B cell (primary cell): ENCODE results near the gene DDAH2. TPM values are rescaled to one million over a fixed set of nuclear protein-coding genes. Genes with fewer than 3 reads are reported as not detected.

Experiments used
- ATAC-seq: fragments of 200-7000 bp; cut with Tn5 transposase; one replicate; pipeline ENCODE4 v1.10.0; 2021; ENCODE audit warnings: low read depth, mild to moderate bottlenecking, moderate number of reproducible peaks, moderate library complexity
- CTCF ChIA-PET: fragments of 350-600 bp; sonication (Branson Sonifier 250); formaldehyde crosslinking; loops from one replicate; lab custom pipeline; 2021; ENCODE audit warnings: antibody characterized with exemption, inconsistent platforms; lab: Charles Lee
- POLR2A ChIA-PET: fragments of 350-600 bp; sonication (Branson Sonifier 250); formaldehyde crosslinking; loops from one replicate; lab custom pipeline; 2021; ENCODE audit warnings: antibody characterized with exemption; lab: Charles Lee
- DNase-seq: peaks from one replicate; pipeline ENCODE4 v3.0.0; 2013
- H2AFZ ChIP-seq: 2 replicates; pipeline ENCODE4 v1.6.1; 2012; ENCODE audit warnings: mild to moderate bottlenecking, low read depth, low read length; ENCODE audit not compliant: insufficient read depth, poor library complexity, severe bottlenecking
- H3K27ac ChIP-seq, 2 donors: 1 replicate in 1 of 2; 2 replicates in 1 of 2; pipeline ENCODE4 v1.5.1; 2012 to 2013; ENCODE audit warnings: low read length in 2 of 2, mild to moderate bottlenecking in 2 of 2, moderate library complexity in 1 of 2
- H3K27me3 ChIP-seq, 4 experiments: fragments of 200-600 bp in 1 of 4; sonication (generic) in 1 of 4; replicated peaks in 1 of 4; 1 replicate in 2 of 4; 2 replicates in 2 of 4; pipeline versions ENCODE4 v1.6.1 to v1.7.0; 2013 to 2016; ENCODE audit warnings: low read length in 3 of 4, mild to moderate bottlenecking in 2 of 4, mixed read lengths in 1 of 4, moderate library complexity in 1 of 4; ENCODE audit not compliant: insufficient read depth in 4 of 4, control insufficient read depth in 3 of 4; ENCODE audit errors: control extremely low read depth in 1 of 4
- H3K36me3 ChIP-seq, 2 experiments: replicated peaks in 1 of 2; 1 replicate in 1 of 2; 2 replicates in 1 of 2; pipeline versions ENCODE4 v1.6.1 to v1.7.1; 2013; ENCODE audit warnings: low read length in 1 of 2; ENCODE audit not compliant: insufficient read depth in 2 of 2, control insufficient read depth in 1 of 2; ENCODE audit errors: control extremely low read depth in 1 of 2, extremely low read depth in 1 of 2
- H3K4me1 ChIP-seq, 2 donors: fragments of 200-600 bp in 1 of 2; sonication (generic) in 1 of 2; 1 replicate in 1 of 2; 2 replicates in 1 of 2; pipeline versions ENCODE4 v1.5.1 to v1.6.1; 2013 to 2017; ENCODE audit warnings: low read length in 2 of 2; ENCODE audit not compliant: control insufficient read depth in 2 of 2, insufficient read depth in 2 of 2
- H3K4me2 ChIP-seq: replicated peaks from 2 replicates; pipeline ENCODE3; 2012; ENCODE audit warnings: mild to moderate bottlenecking, low read depth, low read length; ENCODE audit not compliant: poor library complexity, severe bottlenecking
- H3K4me3 ChIP-seq, 5 experiments: fragments of 200-600 bp in 1 of 5; sonication (generic) in 1 of 5; 1 replicate in 3 of 5; 2 replicates in 2 of 5; pipeline versions ENCODE4 v1.5.1 to v1.7.0; 2011 to 2016; ENCODE audit warnings: low read length in 4 of 5, mild to moderate bottlenecking in 4 of 5, low read depth in 2 of 5, control low read depth in 1 of 5, moderate library complexity in 1 of 5; ENCODE audit not compliant: insufficient read depth in 1 of 5; ENCODE audit errors: control extremely low read depth in 1 of 5, extremely low read depth in 1 of 5
- H3K79me2 ChIP-seq: fragments of 200-600 bp; sonication (generic); one replicate; pipeline ENCODE4 v1.6.0; 2016; ENCODE audit warnings: low read length; ENCODE audit not compliant: control insufficient read depth, insufficient read depth
- H3K9ac ChIP-seq: fragments of 200-600 bp; sonication (generic); 2 replicates; pipeline ENCODE4 v1.6.1; 2017; ENCODE audit warnings: mild to moderate bottlenecking, low read length, moderate library complexity
- H3K9me3 ChIP-seq, 3 donors: one replicate each; pipeline versions ENCODE4 v1.6.1 to v1.7.1; 2013; ENCODE audit warnings: low read length in 2 of 3; ENCODE audit not compliant: control insufficient read depth in 2 of 3, insufficient read depth in 1 of 3; ENCODE audit errors: control extremely low read depth in 1 of 3
- H4K20me1 ChIP-seq: 2 replicates; pipeline ENCODE4 v1.6.0; 2012; ENCODE audit warnings: mild to moderate bottlenecking, low read length; ENCODE audit not compliant: insufficient read depth, control insufficient read depth, poor library complexity, severe bottlenecking
- H3K27ac Mint-ChIP-seq: one replicate; pipeline ENCODE4 v1.8.0; 2021; ENCODE audit warnings: mixed read lengths
- H3K27me3 Mint-ChIP-seq: one replicate; pipeline ENCODE4 v1.8.0; 2021; ENCODE audit warnings: mixed read lengths
- H3K4me1 Mint-ChIP-seq: one replicate; pipeline ENCODE4 v1.8.0; 2021; ENCODE audit warnings: mixed read lengths
- H3K4me3 Mint-ChIP-seq: one replicate; pipeline ENCODE4 v1.8.0; 2021; ENCODE audit warnings: mixed read lengths
- H3K9me3 Mint-ChIP-seq: one replicate; pipeline ENCODE4 v1.8.0; 2022; ENCODE audit warnings: mixed read lengths; ENCODE audit not compliant: insufficient read depth
- EZH2 ChIP-seq: IDR thresholded peaks from 2 replicates; pipeline ENCODE4 v1.6.1; 2012; ENCODE audit warnings: borderline replicate concordance, low read depth, mild to moderate bottlenecking, moderate library complexity, low read length; ENCODE audit not compliant: insufficient read depth, poor library complexity, severe bottlenecking
- WGBS: methylation state at CpG from one replicate; pipeline ENCODE4 v1.1.5; 2013; ENCODE audit warnings: missing lambda C conversion rate; ENCODE audit not compliant: insufficient coverage; 5-methylcytosine and 5-hydroxymethylcytosine counted together
- intact Hi-C: fragments of 100-400 bp; cut with micrococcal nuclease; formaldehyde crosslinking; loops from one replicate; pipeline ENCODE4 v1.10.0; 2022
- polyA plus RNA-seq: library from polyadenylated mRNA; depleted of rRNA; stranded (reverse); fragments of >200 nt; gene quantifications from 2 replicates; pipeline ENCODE4 v1.2.3, GENCODE V29; 2012
- total RNA-seq, 2 donors: library from RNA; stranded (reverse); fragments of 120-200 nt in 1 of 2; gene quantifications; 1 replicate in 1 of 2; 2 replicates in 1 of 2; pipeline versions ENCODE4 v1.2.3 to v1.2.4, GENCODE V29; 2013 to 2022
- TF ChIP-seq, protein P1 (sequence below): fragments of 200-600 bp; IDR thresholded peaks from one replicate; pipeline ENCODE4 v1.8.0; 2022; ENCODE audit warnings: antibody characterized with exemption, mild to moderate bottlenecking

DDAH2 gene
- total and polyA plus RNA-seq, 2 donors (not counting 1 experiment from before 2014, with no cell fraction given): 59.2 to 87.2 TPM

- H3K4me2 ChIP-seq: peak overlapping the region; percentile 88
- H3K9me3 Mint-ChIP-seq: no peaks in the 10 kb centered on the region
- peak overlapping the region in 4 of 5 experiments; percentile 27 to 94 (median 88) for H3K4me3 ChIP-seq
- CTCF ChIA-PET: interaction anchor here (0.5 to 6.3 kb wide), 30 partner anchors 11 to 224 kb away, joined by 3 to 90 read pairs (median 4); partner anchors contain the start of genes ABHD16A, APOM, CLIC1 and HSPA1B
- ATAC-seq (peak; percentile 0), DNase-seq (no peak)
- peak overlapping the region; percentile 78 to 82 for H3K27ac ChIP-seq
- peaks cover 8% of the 10 kb centered on the region for H4K20me1 ChIP-seq
- intact Hi-C loops: loop anchor here (1.0 to 2.0 kb wide), 4 partner anchors 67 to 135 kb away; partner anchors contain the start of genes C6orf47 and NEU1
- no peaks in the 10 kb centered on the region for H3K27me3 Mint-ChIP-seq
- H3K9ac ChIP-seq: peak overlapping the region; percentile 90
- H3K4me1 Mint-ChIP-seq: peaks cover 71% of the 10 kb centered on the region
- peaks cover 22% of the 10 kb centered on the region for H3K79me2 ChIP-seq
- no peaks in the 10 kb centered on the region for H3K9me3 ChIP-seq
- TF ChIP-seq EZH2: no peak
- TF ChIP-seq, protein P1, sequence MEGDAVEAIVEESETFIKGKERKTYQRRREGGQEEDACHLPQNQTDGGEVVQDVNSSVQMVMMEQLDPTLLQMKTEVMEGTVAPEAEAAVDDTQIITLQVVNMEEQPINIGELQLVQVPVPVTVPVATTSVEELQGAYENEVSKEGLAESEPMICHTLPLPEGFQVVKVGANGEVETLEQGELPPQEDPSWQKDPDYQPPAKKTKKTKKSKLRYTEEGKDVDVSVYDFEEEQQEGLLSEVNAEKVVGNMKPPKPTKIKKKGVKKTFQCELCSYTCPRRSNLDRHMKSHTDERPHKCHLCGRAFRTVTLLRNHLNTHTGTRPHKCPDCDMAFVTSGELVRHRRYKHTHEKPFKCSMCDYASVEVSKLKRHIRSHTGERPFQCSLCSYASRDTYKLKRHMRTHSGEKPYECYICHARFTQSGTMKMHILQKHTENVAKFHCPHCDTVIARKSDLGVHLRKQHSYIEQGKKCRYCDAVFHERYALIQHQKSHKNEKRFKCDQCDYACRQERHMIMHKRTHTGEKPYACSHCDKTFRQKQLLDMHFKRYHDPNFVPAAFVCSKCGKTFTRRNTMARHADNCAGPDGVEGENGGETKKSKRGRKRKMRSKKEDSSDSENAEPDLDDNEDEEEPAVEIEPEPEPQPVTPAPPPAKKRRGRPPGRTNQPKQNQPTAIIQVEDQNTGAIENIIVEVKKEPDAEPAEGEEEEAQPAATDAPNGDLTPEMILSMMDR: no peak
- peak overlapping the region; percentile 95 for H3K27ac Mint-ChIP-seq
- 79% methylated on average over 31 of the region's 41 CpGs for WGBS
- POLR2A ChIA-PET: interaction anchor here (0.5 to 2.3 kb wide), 16 partner anchors 9 to 1556 kb away, joined by 3 to 36 read pairs (median 4); partner anchors contain the start of genes ABHD16A, BAG6, CLIC1 and HSPA1B
- H3K36me3 ChIP-seq: peaks cover 1 to 42% of the 10 kb centered on the region in 2 experiments
- peak overlapping the region; percentile 71 for H2AFZ ChIP-seq
- no peaks in the 10 kb centered on the region for H3K27me3 ChIP-seq
- peak overlapping the region; percentile 99 for H3K4me3 Mint-ChIP-seq
- peaks cover 42 to 56% of the 10 kb centered on the region in 2 donors for H3K4me1 ChIP-seq
Observed at GRCh38 chr6:31727717-31728671, 1.1 kb downstream of the DDAH2 start.
